Stomach (tissue), 9 donors: ENCODE results near the gene MAP1LC3B. TPM values are rescaled to one million over a fixed set of nuclear protein-coding genes. Genes with fewer than 3 reads are reported as not detected.
"Not testable (repeated sequence)": the region's sequence is repeated elsewhere in the genome, so short reads cannot be mapped to it uniquely, and the experiment has no call there.

Experiments
- DNase-seq, 2 donors: peaks; one replicate each; pipeline versions ENCODE4 v3.0.0 to v3.0.0-alpha.2; 2013 to 2019
- H3K27ac ChIP-seq, 5 donors: fragments of 200-600 bp in 4 of 5; sonication (generic) in 4 of 5; one replicate each; pipeline ENCODE4 v1.5.1; 2013 to 2019; ENCODE audit warnings: mild to moderate bottlenecking in 1 of 5, moderate library complexity in 1 of 5
- H3K27me3 ChIP-seq, 3 donors: fragments of 200-600 bp; sonication (generic); one replicate each; pipeline ENCODE4 v1.5.1; 2017 to 2019; ENCODE audit warnings: mixed run types in 1 of 3
- H3K36me3 ChIP-seq, 4 donors: fragments of 200-600 bp; sonication (generic); 1 replicate in 3 of 4; 2 replicates in 1 of 4; pipeline ENCODE4 v1.5.1; 2016 to 2019
- H3K4me1 ChIP-seq, 4 donors: fragments of 200-600 bp; sonication (generic); one replicate each; pipeline ENCODE4 v1.5.1; 2016 to 2019
- H3K4me3 ChIP-seq, 4 donors: fragments of 200-600 bp; sonication (generic) in 3 of 4; one replicate each; pipeline ENCODE4 v1.5.1; 2016 to 2019; ENCODE audit warnings: mild to moderate bottlenecking in 1 of 4
- H3K9me3 ChIP-seq, 4 donors: fragments of 200-600 bp; sonication (generic); one replicate each; pipeline ENCODE4 v1.5.1; 2016 to 2019
- CTCF ChIP-seq, 7 experiments: fragments of 450-650 bp in 4 of 7; fragments of 200-600 bp in 3 of 7; sonication (generic) in 3 of 7; IDR thresholded peaks; one replicate each; pipeline ENCODE4 v1.5.1; 2016 to 2019; ENCODE audit warnings: antibody characterized with exemption in 7 of 7, control low read depth in 2 of 7, mild to moderate bottlenecking in 1 of 7
- EP300 ChIP-seq: sonication (generic); formaldehyde crosslinking; IDR thresholded peaks from one replicate; pipeline ENCODE4 v1.6.1; 2017; ENCODE audit warnings: antibody characterized with exemption
- POLR2A ChIP-seq, 4 donors: fragments of 450-650 bp; IDR thresholded peaks; one replicate each; pipeline ENCODE4 v1.6.1; 2016; ENCODE audit warnings: antibody characterized with exemption in 4 of 4, control low read depth in 2 of 4, mild to moderate bottlenecking in 1 of 4, moderate library complexity in 1 of 4
- POLR2AphosphoS5 ChIP-seq, 3 donors: sonication (generic); formaldehyde crosslinking; IDR thresholded peaks; one replicate each; pipeline ENCODE4 v1.6.1; 2016; ENCODE audit warnings: antibody characterized with exemption in 3 of 3
- whole genome bisulfite sequencing, 5 donors: extraction: QIAGEN DNeasy Blood & Tissue Kit in 3 of 5; methylation state at CpG; one replicate each; pipeline versions ENCODE4 v1.1.5 to v1.1.7; 2013 to 2018; 5-methylcytosine and 5-hydroxymethylcytosine counted together
- intact Hi-C: fragments of 100-400 bp; cut with DNase I; formaldehyde crosslinking; loops from one replicate; pipeline ENCODE4 v1.15.1; 2023; ENCODE audit warnings: low total_unique reads
- polyA plus RNA-seq, 3 donors: library from polyadenylated mRNA; stranded (reverse); fragments of 200-250 nt; gene quantifications; one replicate each; pipeline ENCODE4 v1.2.3, GENCODE V29; 2013
- total RNA-seq, 5 donors: library from RNA; depleted of rRNA; stranded (reverse); fragments of >200 nt; gene quantifications; one replicate each; pipeline versions ENCODE4 v1.1.0 to v1.2.3, GENCODE V29; 2014 to 2016
- donor health status: healthy with polysubstance abuse.
- donor health status: Bipolar disorder and iron deficiency.
- donor health status: healthy.

MAP1LC3B gene
- total and polyA plus RNA-seq, 8 donors = 24.6 to 111 (median 50.1) TPM

- H3K9me3 ChIP-seq = no peaks in the 10 kb centered on the region
- peak overlapping the region in 2 of 5 donors; percentile 23 to 67 for H3K27ac ChIP-seq
- TF ChIP-seq CTCF (IDR thresholded peaks at IDR 0.05) = no peak
- H3K4me1 ChIP-seq = peaks cover 25 to 58% (median 42%) of the 10 kb centered on the region in 4 donors
- intact Hi-C loops = no loop called here
- H3K27me3 ChIP-seq = no peaks in the 10 kb centered on the region
- H3K4me3 ChIP-seq = no peak overlapping the region
- H3K36me3 ChIP-seq = peaks cover 0 to 4% (median 0%) of the 10 kb centered on the region in 4 donors
- DNase-seq = no peak
- WGBS, 5 donors = 81 to 92% (median 87%) methylated on average over 6 of the region's 6 CpGs
These were observed 15.5 kb upstream of the MAP1LC3B start for GRCh38 chr16:87376660-87377059.

- not testable (repeated sequence) for DNase-seq
- peak overlapping the region in 1 of 5 donors; percentile 94 for H3K27ac ChIP-seq
These were observed 12.8 kb upstream of the MAP1LC3B start for GRCh38 chr16:87379312-87379752.

DNA sequence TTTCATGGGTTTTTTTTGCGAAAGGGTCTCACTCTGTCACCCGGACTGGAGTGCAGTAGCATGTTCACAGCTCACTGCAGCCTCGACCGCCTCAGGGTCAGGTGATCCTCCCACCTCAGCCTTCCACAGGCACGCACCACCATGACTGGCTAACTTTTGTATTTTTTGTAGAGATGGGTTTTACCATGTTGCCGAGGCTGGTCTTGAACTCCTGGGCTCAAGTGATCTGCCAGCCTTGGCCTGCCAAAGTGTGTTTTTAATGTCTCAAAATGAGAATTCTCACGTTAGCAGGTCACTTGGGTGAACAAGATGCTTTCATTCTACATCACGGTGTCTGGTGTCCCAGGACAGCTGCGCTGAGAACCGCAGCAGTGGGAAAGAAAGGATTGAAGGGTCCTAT is 11.7 kb upstream of the MAP1LC3B start:
- TF ChIP-seq POLR2A (IDR thresholded peaks at IDR 0.05) = no peak
- no peak for TF ChIP-seq CTCF (IDR thresholded peaks at IDR 0.05)
- TF ChIP-seq POLR2AphosphoS5 (IDR thresholded peaks at IDR 0.05) = no peak
- TF ChIP-seq EP300 = no peak
- no peak for DNase-seq
- Histone ChIP-seq H3K4me1 (peaks cover 38 to 71% (median 55%) of the 10 kb centered on the region in 4 donors), H3K9me3 (no peaks in the 10 kb centered on the region), H3K36me3 (no peaks in the 10 kb centered on the region), H3K4me3 (peak overlapping the region in 3 of 4 donors; percentile 63 to 97 (median 74)), H3K27ac (peak overlapping the region in 4 of 5 donors; percentile 18 to 94 (median 78)), H3K27me3 (no peaks in the 10 kb centered on the region)
- 82 to 92% (median 88%) methylated on average over 10 of the region's 10 CpGs for WGBS, 5 donors
- intact Hi-C loops = loop anchor here (5.0 kb wide), 1 partner anchor 58 kb away; no protein-coding TSS in a partner anchor

More at GRCh38 chr16:87379312-87379752, 12.8 kb upstream of the MAP1LC3B start:
- 82 to 86% (median 86%) methylated on average over 3 of the region's 3 CpGs for WGBS, 5 donors
- intact Hi-C loops, H3K9me3 ChIP-seq, H3K27me3 ChIP-seq, H3K4me3 ChIP-seq, H3K36me3 ChIP-seq: not testable (repeated sequence)
- peaks cover 36 to 70% (median 53%) of the 10 kb centered on the region in 4 donors for H3K4me1 ChIP-seq

DNA sequence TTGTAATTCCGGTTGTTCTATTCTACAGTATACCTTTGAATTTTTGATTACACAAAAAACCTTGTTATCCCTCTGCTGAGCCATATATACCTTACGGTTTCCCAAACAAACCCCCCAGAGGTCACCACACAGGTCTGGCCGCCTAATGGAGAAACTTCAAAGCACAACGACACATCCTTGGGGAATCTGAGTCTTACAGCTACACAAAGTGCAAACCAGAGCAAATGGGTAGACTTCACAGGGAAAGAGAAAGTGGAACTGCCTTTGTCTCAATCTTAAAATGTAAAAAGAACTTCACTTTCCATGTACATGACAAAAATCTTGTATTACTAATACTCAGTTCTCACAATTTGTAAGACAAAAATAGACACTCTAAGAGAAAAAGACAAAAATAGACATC is 11.3 kb upstream of the MAP1LC3B start:
- H3K9me3 ChIP-seq = no peaks in the 10 kb centered on the region
- WGBS, 5 donors = 42 to 57% (median 48%) methylated on average over 4 of the region's 4 CpGs
- peak overlapping the region in 4 of 5 donors; percentile 18 to 94 (median 78) for H3K27ac ChIP-seq
- H3K27me3 ChIP-seq = no peaks in the 10 kb centered on the region
- DNase-seq = no peak
- no peak for TF ChIP-seq CTCF (IDR thresholded peaks at IDR 0.05)
- no peak for TF ChIP-seq POLR2A (IDR thresholded peaks at IDR 0.05)
- TF ChIP-seq POLR2AphosphoS5 (IDR thresholded peaks at IDR 0.05) = no peak
- TF ChIP-seq EP300 = no peak
- intact Hi-C loops = loop anchor here (5.0 kb wide), 1 partner anchor 59 kb away; no protein-coding TSS in a partner anchor
- no peaks in the 10 kb centered on the region for H3K36me3 ChIP-seq
- peaks cover 35 to 67% (median 52%) of the 10 kb centered on the region in 4 donors for H3K4me1 ChIP-seq
- H3K4me3 ChIP-seq = peak overlapping the region; percentile 63 to 97 (median 77)

DNA sequence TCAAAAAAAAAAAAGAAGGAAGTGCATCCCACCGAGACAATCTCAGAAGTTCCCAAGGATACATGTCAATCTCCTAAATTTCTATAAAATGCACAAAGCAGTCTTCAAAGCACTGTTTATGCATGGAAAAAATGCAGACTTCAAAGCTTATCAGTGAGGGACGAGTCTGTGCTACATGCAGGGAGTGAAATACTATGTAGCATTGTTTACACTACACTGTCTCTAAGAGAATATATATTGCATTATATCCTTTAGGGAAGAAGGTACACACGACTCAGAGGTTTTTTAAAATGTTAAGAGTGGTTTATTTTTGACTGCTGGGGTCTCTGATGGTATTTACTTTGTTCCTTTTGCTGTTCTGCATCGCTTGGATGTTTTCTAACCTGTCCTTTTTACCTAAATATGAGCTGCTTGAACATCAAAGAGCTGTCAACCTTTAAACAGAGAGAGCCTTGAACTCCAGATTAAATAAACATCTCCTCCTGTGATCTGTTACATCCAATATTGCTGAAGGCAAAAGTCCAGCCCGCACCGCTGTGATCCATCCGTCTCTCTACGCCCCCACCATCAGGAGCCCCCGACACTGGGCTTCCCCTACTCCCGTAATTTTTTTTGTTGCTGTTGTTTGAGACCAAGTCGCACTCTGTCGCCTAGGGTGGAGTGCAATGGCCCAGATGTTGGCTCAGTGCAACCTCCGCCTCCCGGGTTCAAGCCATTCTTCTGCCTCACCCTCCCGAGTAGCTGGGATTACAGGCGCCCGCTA is 9.9 kb upstream of the MAP1LC3B start:
- Histone ChIP-seq H3K4me1 (peaks cover 37 to 67% (median 56%) of the 10 kb centered on the region in 4 donors), H3K9me3 (no peaks in the 10 kb centered on the region), H3K27me3 (no peaks in the 10 kb centered on the region), H3K36me3 (no peaks in the 10 kb centered on the region), H3K27ac (peak overlapping the region; percentile 84 to 96 (median 94)), H3K4me3 (peak overlapping the region; percentile 63 to 97 (median 77))
- DNase-seq = peak in 1 of 2 donors; percentile 40
- intact Hi-C loops = loop anchor here (5.0 kb wide), 1 partner anchor 60 kb away; no protein-coding TSS in a partner anchor
- WGBS, 5 donors = 16 to 26% (median 21%) methylated on average over 17 of the region's 17 CpGs
- TF ChIP-seq EP300 = no peak
- TF ChIP-seq POLR2AphosphoS5 (IDR thresholded peaks at IDR 0.05) = no peak
- TF ChIP-seq CTCF (IDR thresholded peaks at IDR 0.05) = no peak
- no peak for TF ChIP-seq POLR2A (IDR thresholded peaks at IDR 0.05)
